Retinal pigment epithelial cell (primary cell): Measurements from ENCODE around the gene DIAPH3.
"Not testable (repeated sequence)": the region's sequence is repeated elsewhere in the genome, so short reads cannot be mapped to it uniquely, and the experiment has no call there.

ENCODE experiments used
- DNase-seq: peaks from one replicate; pipeline ENCODE4 v3.0.0-alpha.2; 2010; ENCODE audit warnings: low read depth
- H3K4me3 ChIP-seq: 2 replicates; pipeline ENCODE4 v1.5.1; 2011; ENCODE audit warnings: mild to moderate bottlenecking, low read length, control low read depth, moderate library complexity
- CTCF ChIP-seq: conservative IDR thresholded peaks from 2 replicates; pipeline ENCODE4 v1.5.1; 2011; ENCODE audit warnings: low read depth, low read length, control low read depth, inconsistent platforms

Gene DIAPH3

GRCh38 chr13:60094385-60095088 is 69.2 kb downstream of the DIAPH3 start:
- no peak for TF ChIP-seq CTCF
- no peak overlapping the region for H3K4me3 ChIP-seq
- no peak for DNase-seq

- no peak for DNase-seq
- no peak overlapping the region for H3K4me3 ChIP-seq
- TF ChIP-seq CTCF, result no peak
Measured at GRCh38 chr13:60093425-60094019, 70.2 kb downstream of the DIAPH3 start.

GRCh38 chr13:60091573-60091972 is 72.2 kb downstream of the DIAPH3 start:
- TF ChIP-seq CTCF, result no peak
- DNase-seq, result no peak
- no peak overlapping the region for H3K4me3 ChIP-seq

- no peak for DNase-seq
- no peak for TF ChIP-seq CTCF
Measured at GRCh38 chr13:60090574-60090973, 73.2 kb downstream of the DIAPH3 start.

GRCh38 chr13:60083780-60084179 is 79.9 kb downstream of the DIAPH3 start:
- not testable (repeated sequence) for H3K4me3 ChIP-seq, DNase-seq

More at GRCh38 chr13:60090574-60090973, 73.2 kb downstream of the DIAPH3 start:
- no peak overlapping the region for H3K4me3 ChIP-seq

GRCh38 chr13:60080850-60081249 is 82.9 kb downstream of the DIAPH3 start:
- no peak overlapping the region for H3K4me3 ChIP-seq
- DNase-seq, result no peak
- TF ChIP-seq CTCF, result no peak

- no peak for TF ChIP-seq CTCF
- no peak for DNase-seq
- H3K4me3 ChIP-seq, result no peak overlapping the region
Measured at GRCh38 chr13:60078226-60078625, 85.5 kb downstream of the DIAPH3 start.
